ENCODE data around the gene IFT43. TPM values are rescaled to one million over a fixed set of nuclear protein-coding genes. Genes with fewer than 3 reads are reported as not detected.

Gene IFT43
- total RNA-seq, result 37.1 and 38.6 TPM in 2 replicates
- polyA plus RNA-seq (2012), result 59.2 TPM

DNA sequence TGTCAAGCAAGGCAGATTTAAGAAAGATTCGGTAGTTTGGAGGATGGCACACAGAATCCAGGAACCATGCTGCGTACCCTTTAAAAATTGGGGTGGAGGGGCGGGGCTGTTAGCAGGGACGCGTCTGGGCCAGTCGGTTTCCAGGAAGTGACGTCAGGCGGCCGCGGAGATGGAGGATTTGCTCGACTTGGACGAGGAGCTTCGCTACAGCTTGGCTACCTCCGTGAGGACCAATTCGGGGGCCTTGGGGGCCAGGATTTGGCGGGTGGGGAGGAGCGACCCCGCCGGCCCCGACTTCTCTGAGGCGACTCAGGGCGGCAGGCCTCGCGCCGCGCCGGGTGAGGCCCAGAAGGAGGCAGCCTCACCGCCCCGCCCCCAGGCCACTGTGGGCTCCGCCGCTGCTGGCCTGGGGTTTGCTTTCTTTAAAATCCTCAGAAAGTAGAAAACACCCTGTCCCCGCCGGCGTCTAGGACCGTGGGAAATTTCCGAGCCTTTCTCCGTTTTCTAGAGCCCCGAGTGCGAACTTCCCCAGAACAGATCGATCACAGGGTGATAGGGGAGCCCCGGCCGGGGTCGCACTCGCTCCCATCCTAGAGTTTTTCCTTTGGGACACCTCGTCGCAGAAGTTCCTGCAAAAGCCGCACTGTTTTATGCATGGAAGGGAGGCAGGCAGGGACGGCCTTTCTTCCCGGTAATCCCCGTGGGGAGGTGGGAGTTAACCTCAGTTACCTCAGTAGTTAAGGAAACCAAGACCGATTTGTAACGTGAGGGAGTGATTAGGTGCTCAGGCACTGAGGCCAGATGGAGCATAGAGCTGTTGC lies at the start of gene IFT43:
TSS of gene IFT43 (plus strand) at position 146 of the 821 bp plus-strand sequence. CDS start at position 170, 24 bp downstream.
- DNase-seq (ENCODE audit: low read depth), result peak; percentile 88

DNA sequence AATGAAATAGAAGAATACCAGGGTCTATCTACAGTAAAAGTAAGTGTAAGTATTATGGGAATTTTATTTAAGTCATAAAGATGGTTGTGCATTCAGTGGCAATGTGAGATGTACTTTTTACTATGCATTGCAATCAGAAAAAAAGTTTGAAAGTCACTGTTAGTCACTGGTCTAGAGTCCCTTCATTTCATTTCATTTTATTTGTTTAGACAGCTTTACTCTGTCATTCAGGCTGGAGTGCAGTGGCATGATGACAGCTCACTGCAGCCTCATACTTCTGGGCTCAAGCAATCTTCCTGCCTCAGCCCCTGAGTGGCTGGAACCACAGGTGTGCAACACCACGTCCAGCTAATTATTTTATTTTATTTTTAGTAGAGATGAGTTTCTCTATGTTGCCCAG lies 46.4 kb upstream of the IFT43 start:
- DNase-seq (ENCODE audit: low read depth), result no peak

DNA sequence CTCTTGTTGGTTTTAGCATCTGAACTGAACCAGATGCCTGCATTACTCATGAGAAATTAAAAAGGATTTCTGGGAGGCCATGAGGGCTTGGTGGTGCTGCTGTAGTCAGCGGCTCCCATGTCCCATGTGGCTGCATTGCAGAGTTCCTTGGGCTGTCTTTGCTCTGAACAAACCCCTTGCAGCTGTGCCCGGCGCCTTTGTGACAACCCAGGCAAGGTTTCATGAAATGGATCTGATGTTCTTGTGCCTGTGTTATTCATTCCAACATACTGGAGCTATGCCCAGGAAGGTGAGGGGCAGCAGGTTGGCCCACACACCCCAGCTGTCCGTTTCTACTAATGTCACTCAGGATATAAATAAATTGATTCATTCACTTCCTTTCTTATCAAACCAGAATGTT lies 44.5 kb upstream of the IFT43 start:
- peak; percentile 98 for DNase-seq (ENCODE audit: low read depth)

DNA sequence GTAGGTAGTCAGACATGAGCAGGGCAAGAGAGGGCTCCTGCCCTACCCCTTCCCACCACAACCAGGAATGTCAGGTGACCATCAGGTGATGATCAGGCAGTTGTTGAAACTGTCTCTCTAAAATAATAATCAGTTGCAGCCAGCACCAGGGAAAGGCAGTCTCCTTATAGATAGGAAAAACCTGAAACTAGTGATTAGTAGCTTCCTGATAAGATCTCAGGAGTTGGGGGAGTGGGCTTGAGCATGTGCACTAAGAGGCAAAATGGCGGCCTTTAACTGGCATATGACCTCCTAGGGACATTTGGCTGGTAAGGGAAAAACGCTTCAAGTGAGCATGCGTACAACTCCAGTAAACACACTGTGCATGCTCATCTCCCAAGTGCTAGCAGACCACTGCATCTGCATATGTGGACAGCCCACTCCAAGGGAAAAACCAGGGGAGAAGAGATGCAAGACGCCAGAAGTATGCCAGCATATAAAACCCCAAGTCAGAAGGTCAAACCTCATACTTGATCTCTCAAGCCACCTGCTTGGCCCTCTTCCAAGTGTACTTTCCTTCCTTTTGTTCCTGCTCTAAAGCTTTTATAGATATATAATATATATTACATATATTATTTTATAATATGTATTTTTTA lies 40.8 kb upstream of the IFT43 start:
- peak; percentile 67 for DNase-seq (ENCODE audit: low read depth)

DNA sequence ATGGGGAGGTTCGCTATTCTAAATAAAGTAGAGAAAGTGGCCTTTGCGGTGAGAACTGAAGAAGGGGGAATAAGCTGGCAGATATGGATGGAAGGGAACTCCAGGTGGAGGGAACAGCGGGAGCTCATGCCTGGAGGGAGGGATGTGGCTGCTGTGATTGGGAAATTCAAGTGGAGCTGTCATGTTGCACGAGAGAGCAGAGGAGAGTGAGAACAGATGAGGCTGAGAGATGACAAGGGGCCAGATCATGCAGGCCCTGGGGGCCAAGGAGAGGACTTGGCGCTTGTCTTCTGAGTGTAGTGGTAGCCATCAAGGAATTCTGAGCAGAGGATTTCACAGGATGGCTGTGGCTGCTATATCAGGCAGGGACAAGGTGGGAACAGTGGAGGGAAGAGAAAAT lies 38.8 kb upstream of the IFT43 start:
- no peak for DNase-seq (ENCODE audit: low read depth)

DNA sequence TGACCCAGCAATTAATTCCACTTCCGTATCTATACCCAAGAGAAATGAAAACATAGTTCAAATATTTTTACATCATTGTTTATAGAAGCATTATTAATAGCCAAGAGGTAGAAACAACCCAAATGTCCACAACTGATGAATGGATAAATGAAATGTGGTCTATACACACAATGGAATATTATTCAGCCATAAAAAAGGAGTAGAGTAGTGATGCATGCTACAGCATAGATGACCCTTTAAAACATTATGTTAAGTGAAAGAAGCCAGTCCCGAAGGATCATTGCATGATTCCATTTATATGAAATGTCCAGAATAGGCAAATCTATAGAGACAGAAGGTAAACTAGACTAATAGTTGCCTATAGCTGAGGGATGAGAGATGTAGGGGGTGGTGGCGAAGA lies 33.1 kb upstream of the IFT43 start:
- no peak for DNase-seq (ENCODE audit: low read depth)

DNA sequence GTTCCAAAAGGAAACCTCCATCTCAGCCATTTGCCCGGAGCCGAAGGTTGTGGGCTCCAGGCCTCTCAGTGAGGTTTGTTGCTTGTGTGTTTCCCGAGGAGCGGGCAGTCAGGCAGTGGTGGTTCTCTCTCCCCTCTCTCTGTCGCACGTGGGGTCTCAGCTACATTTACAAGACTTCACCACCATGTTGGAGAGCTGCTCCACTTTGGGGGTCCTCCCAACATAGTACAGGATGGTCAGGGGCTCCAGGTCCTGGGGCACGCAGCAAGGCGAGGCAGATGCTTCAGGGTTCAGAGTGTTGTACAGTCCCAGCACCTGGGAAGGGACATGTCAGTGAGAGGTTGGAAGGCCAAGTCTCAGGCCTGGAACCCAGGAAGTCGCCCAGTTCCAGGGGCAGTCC lies 26.5 kb upstream of the IFT43 start:
- DNase-seq (ENCODE audit: low read depth), result no peak

DNA sequence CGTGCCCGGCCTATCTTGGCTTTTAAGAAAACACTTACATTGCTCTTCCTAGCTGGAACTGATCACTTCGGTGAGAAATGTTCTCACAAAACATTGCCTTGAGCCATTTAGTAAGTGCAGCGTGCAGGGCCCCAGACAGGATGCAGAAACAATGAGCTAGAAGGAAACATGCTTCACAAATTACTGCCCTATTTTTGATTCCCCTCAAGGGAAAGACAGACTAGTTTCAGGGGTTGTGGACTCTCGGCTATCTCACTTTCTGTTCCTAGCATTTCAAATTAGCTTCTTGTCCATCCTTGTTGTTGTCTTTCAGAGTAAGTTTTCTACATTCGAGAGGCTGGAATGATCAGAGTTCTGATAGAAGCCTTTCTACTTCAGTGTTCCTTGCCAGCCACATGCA lies 25.3 kb upstream of the IFT43 start:
- DNase-seq (ENCODE audit: low read depth), result no peak

DNA sequence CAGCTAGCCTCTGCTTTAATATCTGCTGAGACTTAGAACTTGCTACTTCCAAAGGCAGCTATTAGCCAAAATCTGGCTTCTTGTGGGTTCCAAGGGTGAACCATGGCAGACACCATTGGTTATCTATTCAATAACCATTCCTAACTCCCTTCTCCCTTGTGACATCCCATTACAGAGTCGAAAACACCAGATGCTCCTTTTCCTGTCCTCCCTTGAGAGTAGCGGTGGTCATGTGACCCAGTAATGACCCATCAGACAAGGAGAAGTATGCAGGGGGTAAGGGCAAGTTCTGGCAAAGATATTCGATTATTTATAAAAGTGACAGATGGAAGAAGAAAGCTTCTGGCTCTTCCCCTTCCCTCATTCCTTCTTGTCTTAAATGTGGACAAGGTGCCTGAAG lies 23.9 kb upstream of the IFT43 start:
- DNase-seq (ENCODE audit: low read depth), result no peak

DNA sequence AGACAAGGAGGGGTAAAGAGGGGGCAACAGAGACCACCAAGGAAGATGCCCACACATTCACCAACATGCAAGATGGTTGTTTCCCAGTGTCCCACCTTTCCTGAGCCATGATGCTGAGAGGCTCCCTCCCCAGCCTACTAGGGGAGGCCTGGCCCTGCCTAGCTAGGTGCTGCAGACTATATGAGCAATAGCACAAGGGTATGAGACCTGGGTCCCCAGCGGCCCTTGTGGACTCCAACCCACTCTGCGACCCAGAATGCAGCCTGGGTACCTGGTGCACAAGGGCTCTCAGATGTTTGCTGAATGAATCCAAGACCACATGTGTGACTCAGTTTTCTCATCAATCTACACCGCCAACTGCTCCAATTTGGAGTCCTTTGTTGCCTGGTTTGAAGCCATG lies 17.7 kb upstream of the IFT43 start:
- peak; percentile 14 for DNase-seq (ENCODE audit: low read depth)

DNA sequence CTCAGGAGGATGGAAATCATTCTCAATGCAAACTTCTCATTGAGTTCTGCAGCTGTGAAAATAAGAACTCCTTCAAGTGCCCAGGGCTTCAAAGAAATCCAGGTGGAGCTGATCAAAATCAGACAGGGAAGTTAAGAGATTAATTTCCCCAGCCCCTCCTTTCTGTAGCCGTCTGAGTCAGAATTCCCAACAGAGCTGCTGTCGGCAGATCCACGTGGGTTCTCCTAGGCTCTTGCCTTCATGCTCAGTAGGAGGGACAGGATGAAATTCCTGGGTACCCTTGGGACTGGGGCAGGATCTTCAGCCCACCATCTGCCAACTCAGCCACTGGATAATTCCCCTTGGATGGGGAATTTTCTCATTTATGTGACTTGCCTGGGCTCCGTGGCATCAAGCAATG lies 17.1 kb upstream of the IFT43 start:
- DNase-seq (ENCODE audit: low read depth), result peak; percentile 77

DNA sequence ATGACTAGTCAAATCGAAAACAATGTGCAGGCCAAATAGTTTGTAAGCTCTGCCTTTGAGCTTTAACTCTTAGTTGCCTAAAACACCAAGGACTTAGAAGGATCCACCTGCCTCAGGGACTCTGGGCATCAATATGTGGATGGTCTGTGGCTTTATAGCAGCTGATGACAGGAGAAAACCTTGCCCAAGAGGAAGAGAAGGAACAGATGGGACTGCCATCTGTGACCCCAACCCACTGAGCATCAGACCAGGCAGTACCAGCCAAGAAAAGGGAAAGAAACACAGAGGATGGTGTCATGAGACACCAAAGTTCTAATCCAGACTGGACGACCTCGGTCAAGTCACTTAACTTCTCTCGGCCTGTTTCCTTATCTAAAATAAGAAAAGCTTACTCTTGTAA lies 16.4 kb upstream of the IFT43 start:
- peak; percentile 90 for DNase-seq (ENCODE audit: low read depth)

DNA sequence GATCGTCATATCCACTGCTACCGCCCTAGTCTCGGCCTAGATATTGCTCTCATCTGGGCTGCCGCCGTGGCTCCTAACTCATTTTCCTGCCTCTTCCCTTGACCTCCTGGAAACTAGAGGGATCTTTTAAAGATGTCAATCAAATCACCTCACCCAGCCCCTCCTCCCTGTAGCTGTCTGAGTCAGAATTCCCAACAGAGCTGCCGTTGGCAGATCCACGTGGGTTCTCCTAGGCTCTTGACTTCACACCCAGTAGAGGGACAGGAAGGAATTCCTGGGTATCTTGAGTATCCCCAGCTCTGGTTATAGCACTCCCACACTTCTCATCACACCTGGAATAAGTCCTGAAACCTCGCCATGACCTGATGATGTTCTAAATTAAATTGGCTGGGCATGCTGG lies 15.7 kb upstream of the IFT43 start:
- DNase-seq (ENCODE audit: low read depth), result peak; percentile 77

DNA sequence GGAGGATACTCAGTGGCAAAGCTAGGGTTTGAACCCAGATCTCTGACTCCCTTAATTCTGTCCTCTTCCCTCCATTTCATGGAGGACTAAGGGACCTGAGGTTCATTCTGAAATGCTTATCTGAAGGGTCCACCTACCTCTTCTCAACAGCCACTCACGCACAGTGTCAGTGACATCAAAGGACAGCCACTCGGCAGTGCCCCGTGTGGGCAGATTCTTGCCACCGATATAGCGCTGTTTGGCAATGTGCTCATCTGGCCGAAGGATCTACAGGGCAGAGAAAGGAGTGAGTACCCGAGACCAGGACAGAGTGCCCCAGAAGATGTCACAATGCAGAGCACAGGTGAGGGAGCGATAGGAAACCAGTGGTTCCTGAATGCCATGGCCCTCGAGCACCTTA lies 14.6 kb upstream of the IFT43 start:
- DNase-seq (ENCODE audit: low read depth), result no peak

DNA sequence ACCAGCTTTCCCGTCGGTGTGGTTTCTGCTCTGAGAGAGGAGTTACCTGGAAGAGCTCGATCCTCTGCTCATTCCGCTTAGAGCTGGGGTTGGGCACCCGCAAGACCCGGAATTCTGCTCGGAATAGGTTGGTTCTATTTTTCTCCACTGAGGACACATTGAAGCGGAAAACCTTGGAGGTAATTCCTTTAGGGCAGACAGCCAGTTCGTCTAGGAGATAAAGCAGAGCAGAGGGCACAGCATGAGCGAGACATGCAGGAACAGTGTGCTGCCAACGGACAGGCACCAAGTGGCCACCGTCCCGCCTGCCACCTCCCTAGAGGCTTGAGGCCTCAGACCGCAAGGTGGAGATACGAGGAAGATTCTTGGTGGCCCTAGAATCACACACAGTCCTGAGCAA lies 14.1 kb upstream of the IFT43 start:
- DNase-seq (ENCODE audit: low read depth), result no peak

DNA sequence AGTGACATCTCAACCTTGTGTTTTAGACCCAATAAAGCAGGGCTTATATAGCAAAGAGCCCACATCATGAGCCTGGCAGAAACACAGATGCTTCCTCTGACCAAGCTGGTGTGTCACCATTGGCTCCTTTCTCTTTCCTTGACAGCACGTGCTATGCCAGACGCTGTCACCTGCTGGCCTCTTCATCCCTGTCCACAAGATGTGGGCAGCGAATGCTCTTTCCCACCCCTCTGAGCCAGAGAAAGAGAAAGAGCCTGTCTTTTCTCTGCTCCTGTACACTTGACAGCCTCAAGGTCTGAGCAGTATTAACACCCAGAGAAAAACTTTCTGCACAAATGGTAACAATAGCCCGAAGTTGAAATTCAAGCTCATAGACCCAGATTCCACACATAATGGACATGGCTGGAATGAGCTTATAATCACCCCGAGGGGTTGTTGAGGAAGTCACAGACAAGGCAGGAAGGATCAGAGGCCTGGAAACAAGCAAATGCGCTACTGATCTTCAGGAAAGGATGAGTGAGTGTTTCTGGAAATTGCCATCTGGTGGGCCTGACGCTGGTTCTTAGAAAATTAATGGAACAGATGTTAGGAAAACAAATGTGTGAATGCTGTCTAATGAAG lies 12.7 kb upstream of the IFT43 start:
- DNase-seq (ENCODE audit: low read depth), result peak; percentile 73

DNA sequence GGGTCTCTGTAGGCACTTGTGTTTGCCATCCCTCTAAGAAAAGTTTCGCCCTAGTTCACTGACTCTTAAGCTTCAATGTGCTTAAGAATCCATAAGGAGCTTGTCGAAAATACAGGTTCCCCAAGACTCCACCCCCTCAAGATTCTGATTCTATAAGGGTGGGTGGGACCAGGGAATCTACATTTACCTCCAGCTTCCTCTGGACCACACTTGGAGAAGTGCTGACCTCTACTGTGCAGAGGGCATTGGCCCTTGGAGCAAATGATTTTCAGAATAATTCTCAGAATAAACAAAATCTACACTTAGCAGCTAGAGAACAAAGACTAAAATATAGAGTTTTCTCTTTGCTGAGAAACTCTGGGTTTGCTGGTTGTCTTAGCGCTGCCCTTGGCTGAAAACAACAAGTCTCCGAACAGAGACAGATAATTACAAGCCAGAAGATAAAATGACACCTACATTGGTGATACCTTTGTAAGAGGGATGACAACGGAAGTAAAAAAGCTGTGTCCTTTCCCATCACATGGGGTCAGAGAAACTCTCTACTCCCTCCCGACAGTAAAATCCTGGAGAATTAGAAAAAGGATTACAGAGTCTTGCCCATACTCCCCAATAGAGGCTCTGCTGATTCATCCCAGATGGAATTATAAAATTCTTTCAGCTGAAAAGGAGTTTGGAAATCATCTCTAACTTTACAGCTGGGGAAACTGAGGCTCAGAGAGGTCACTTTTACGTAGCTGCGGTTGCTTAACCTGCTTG lies 8.6 kb upstream of the IFT43 start:
- no peak for DNase-seq (ENCODE audit: low read depth)

DNA sequence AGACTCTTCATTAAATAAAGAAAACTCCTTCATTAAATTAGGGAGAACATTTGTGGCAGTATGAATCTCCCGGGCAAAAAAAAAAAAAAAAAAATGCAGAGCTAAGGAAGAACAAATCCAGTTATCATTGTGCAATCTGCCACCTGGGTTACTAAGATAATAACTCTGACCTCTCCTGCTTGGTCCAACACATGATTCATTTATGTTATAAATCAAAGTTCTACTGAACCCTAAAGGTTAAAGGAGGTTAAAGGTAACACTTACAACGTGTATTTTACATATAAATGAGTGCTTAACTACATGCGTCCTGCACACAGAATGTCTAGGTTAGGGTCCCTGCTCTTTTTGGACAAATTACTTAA lies 8.0 kb upstream of the IFT43 start:
- DNase-seq (ENCODE audit: low read depth), result no peak

DNA sequence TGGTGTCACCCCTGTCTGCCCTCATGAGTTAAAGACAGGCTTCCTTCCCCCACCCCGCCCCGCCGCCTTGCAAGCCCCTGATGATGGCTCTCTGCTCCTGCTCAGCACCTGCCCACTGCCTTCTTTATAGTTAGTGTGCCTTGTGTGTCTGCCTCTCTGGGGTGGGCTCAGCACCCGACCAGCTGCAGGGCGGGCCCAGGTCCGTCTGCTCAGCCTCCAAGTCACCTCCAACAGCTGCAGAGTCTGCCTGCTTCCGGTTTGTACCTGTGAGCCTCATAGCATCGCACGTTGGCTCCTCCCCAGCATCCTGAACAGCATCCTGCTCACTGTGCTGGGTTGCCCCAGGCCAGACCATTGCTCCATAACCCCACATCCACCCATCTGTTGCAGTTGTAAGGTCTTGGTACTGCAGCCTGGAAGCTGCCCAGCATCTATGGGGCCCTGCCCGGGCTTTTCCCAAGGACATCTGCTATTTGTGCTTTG lies 7.3 kb upstream of the IFT43 start:
- DNase-seq (ENCODE audit: low read depth), result no peak

DNA sequence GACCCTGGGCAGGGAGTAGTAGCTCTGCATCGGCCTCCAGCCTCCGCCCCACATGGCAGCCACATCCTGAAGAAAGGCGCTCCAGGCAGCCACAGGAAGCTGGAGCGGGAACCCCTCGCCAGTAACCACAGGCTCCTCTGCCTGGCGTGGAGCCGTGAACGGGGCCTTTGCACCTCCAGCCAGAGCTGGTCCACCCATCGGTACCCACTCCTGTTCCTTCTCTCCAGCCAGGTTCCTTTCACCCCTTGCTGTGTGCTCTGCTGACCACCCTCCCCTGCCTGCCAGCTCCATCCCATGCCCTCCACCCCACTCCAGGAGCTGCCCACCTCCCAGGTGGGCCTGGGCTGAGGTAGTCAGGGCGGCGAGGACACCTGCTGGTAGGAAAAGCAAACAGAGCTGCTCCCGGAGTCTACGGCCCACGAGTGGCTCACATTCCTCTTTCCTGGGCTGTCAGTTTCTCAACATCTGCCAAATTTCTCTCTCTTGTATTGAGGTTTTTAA lies 6.4 kb upstream of the IFT43 start:
- peak; percentile 47 for DNase-seq (ENCODE audit: low read depth)
